ENCODE data around the gene RYR2. TPM values are rescaled to one million over a fixed set of nuclear protein-coding genes. Genes with fewer than 3 reads are reported as not detected.

RYR2 gene
- total and polyA plus RNA-seq, 9 donors = 2.3 to 4.7 (median 3.3) TPM

GRCh38 chr1:237390823-237391222 lies 348.8 kb downstream of the RYR2 start:
- no peaks in the 10 kb centered on the region for H3K9me3 ChIP-seq (replicated peaks; ENCODE audit: control insufficient read depth, low read depth, low read length)
- no peak overlapping the region for H3K27ac ChIP-seq (ENCODE audit: low read length)
- H3K36me3 ChIP-seq (ENCODE audit: control insufficient read depth, insufficient read depth, low read length) = no peaks in the 10 kb centered on the region
- no peaks in the 10 kb centered on the region for H3K4me1 ChIP-seq (ENCODE audit: control insufficient read depth, insufficient read depth, low read length)
- DNase-seq = no peak
- H3K27me3 ChIP-seq (ENCODE audit: control insufficient read depth, insufficient read depth, low read length) = no peaks in the 10 kb centered on the region
- no CpG with 5 or more reads among the region's 3 CpGs for WGBS (ENCODE audit: insufficient coverage)
- H3K4me3 ChIP-seq (ENCODE audit: low read length) = no peak overlapping the region

DNA sequence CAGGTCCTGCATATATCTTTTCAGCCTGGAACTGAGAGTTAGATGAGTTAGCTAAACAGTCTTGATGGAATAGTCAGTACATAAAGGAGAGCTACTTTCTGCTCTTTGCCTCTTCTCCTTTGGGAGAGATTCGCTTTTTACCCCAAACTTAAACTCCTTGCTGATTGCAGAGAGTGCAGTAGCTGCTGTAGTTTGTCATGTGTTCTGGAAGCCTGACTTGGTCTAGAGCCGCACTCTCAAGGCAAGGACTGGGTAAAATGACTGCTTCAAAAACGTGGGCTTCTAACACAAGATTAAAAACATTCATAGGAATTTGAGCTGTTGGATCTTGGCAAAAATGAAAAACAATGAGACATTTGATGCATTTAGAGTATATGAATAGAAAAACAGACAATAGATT lies 351.6 kb downstream of the RYR2 start:
- Histone ChIP-seq H3K27me3 (ENCODE audit: control insufficient read depth, insufficient read depth, low read length) (no peaks in the 10 kb centered on the region), H3K27ac (ENCODE audit: low read length) (no peak overlapping the region), H3K4me1 (ENCODE audit: control insufficient read depth, insufficient read depth, low read length) (no peaks in the 10 kb centered on the region), H3K36me3 (ENCODE audit: control insufficient read depth, insufficient read depth, low read length) (no peaks in the 10 kb centered on the region), H3K9me3 (replicated peaks; ENCODE audit: control insufficient read depth, low read depth, low read length) (peaks cover 3% of the 10 kb centered on the region), H3K4me3 (ENCODE audit: low read length) (no peak overlapping the region)
- no CpG with 5 or more reads among the region's 3 CpGs for WGBS (ENCODE audit: insufficient coverage)
- peak; percentile 17 for DNase-seq

DNA sequence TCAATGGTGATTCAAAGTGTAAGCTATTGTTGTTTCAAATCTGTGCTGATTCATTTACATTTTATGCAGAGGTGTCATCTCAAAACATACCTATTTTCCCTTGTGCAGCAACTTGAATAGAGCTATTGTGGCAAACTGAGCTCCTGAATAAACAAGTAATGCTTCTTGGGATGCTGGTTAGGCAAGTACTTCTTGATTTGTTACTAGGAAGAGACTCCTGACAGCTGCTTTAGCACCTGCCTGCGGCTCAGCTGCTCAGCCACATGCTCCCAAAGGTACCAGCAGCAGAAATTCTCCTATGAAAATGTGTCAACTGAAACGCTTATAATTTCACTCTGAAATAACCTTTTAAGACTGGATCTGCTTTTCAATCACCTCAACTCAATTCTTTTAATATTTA lies 352.3 kb downstream of the RYR2 start:
- Histone ChIP-seq H3K9me3 (replicated peaks; ENCODE audit: control insufficient read depth, low read depth, low read length) (peaks cover 4% of the 10 kb centered on the region), H3K27ac (ENCODE audit: low read length) (no peak overlapping the region)
- no CpG with 5 or more reads among the region's 2 CpGs for WGBS (ENCODE audit: insufficient coverage)

DNA sequence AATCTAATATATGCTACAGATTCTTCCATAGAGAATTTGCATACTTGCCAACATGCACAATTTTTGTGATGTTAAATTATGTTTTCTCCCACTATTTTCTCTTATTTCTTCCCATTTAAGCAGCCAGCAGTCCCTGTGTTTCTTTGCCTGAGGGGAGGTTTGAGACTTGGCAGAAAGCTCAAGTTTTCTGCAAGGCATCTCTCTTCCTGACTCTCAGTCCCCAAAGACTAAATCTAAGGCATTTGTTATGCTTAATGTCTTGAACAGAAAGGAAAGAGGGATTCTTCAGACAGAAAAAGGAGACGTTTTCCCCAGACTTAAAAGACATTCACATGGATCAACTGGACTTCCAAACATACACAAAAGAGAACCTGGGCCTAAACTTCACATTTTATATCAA lies 354.4 kb downstream of the RYR2 start:
- Histone ChIP-seq H3K27me3 (ENCODE audit: control insufficient read depth, insufficient read depth, low read length) (no peaks in the 10 kb centered on the region), H3K4me1 (ENCODE audit: control insufficient read depth, insufficient read depth, low read length) (no peaks in the 10 kb centered on the region), H3K9me3 (replicated peaks; ENCODE audit: control insufficient read depth, low read depth, low read length) (peaks cover 11% of the 10 kb centered on the region), H3K4me3 (ENCODE audit: low read length) (no peak overlapping the region), H3K36me3 (ENCODE audit: control insufficient read depth, insufficient read depth, low read length) (no peaks in the 10 kb centered on the region), H3K27ac (ENCODE audit: low read length) (no peak overlapping the region)
- DNase-seq = peak; percentile 89
- WGBS (ENCODE audit: insufficient coverage) = no CpG with 5 or more reads among the region's 1 CpG

More for the DNA sequence above, 352.3 kb downstream of the RYR2 start:
- no peak overlapping the region for H3K4me3 ChIP-seq (ENCODE audit: low read length)
- no peaks in the 10 kb centered on the region for H3K4me1 ChIP-seq (ENCODE audit: control insufficient read depth, insufficient read depth, low read length)
- no peaks in the 10 kb centered on the region for H3K36me3 ChIP-seq (ENCODE audit: control insufficient read depth, insufficient read depth, low read length)
- DNase-seq = peak; percentile 22
- no peaks in the 10 kb centered on the region for H3K27me3 ChIP-seq (ENCODE audit: control insufficient read depth, insufficient read depth, low read length)

- no peak overlapping the region for H3K4me3 ChIP-seq (ENCODE audit: low read length)
- H3K27ac ChIP-seq (ENCODE audit: low read length) = no peak overlapping the region
- WGBS (ENCODE audit: insufficient coverage) = 100% methylated on average over 3 of the region's 4 CpGs
- peaks cover 11% of the 10 kb centered on the region for H3K9me3 ChIP-seq (replicated peaks; ENCODE audit: control insufficient read depth, low read depth, low read length)
- H3K27me3 ChIP-seq (ENCODE audit: control insufficient read depth, insufficient read depth, low read length) = no peaks in the 10 kb centered on the region
- H3K4me1 ChIP-seq (ENCODE audit: control insufficient read depth, insufficient read depth, low read length) = no peaks in the 10 kb centered on the region
- H3K36me3 ChIP-seq (ENCODE audit: control insufficient read depth, insufficient read depth, low read length) = no peaks in the 10 kb centered on the region
- no peak for DNase-seq
These were observed 356.8 kb downstream of the RYR2 start for GRCh38 chr1:237398751-237399150.

DNA sequence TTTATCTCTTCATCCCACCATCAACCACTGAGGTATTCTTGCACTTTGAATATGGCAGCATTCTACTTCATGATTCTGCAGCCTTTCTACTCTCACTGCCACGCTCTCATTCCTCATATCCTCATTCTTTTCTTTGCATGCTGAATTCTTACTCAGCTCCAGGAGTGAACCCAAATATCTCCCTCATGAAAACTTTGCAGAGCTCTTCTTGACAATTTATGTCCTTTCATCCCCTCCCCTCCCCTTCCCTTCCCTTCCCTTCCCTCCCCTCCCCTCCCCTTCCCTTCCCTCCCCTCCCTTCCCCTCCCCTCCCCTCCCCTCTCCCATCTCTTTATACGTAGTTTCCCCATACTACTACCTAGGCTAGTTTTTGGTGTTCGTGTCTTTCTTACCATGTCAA lies 363.9 kb downstream of the RYR2 start:
- H3K27ac ChIP-seq (ENCODE audit: low read length) = no peak overlapping the region
- DNase-seq = no peak
- no peaks in the 10 kb centered on the region for H3K9me3 ChIP-seq (replicated peaks; ENCODE audit: control insufficient read depth, low read depth, low read length)
- WGBS (ENCODE audit: insufficient coverage) = 90% methylated on average over 1 of the region's 3 CpGs
- H3K4me1 ChIP-seq (ENCODE audit: control insufficient read depth, insufficient read depth, low read length) = no peaks in the 10 kb centered on the region
- no peaks in the 10 kb centered on the region for H3K27me3 ChIP-seq (ENCODE audit: control insufficient read depth, insufficient read depth, low read length)
- H3K36me3 ChIP-seq (ENCODE audit: control insufficient read depth, insufficient read depth, low read length) = no peaks in the 10 kb centered on the region
- H3K4me3 ChIP-seq (ENCODE audit: low read length) = no peak overlapping the region

DNA sequence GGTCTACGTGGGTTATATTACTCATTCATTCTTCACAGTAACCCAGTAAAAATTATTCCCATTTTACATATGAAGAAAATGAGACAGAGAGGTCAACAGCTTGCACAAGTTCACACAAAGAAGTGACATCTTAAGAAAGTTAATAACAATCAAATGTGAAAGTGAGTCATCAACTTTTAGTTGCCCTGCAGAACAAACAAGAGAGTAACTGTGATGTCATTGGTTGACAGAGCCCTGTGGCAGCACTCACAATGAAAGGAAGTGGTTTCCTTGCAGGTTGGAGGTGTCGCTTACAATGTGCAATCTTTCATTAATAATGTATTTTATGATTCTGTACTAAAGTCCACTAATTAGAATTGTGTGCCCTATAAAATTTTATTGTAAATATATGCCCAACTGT lies 369.6 kb downstream of the RYR2 start:
- Histone ChIP-seq H3K36me3 (ENCODE audit: control insufficient read depth, insufficient read depth, low read length) (no peaks in the 10 kb centered on the region), H3K4me3 (ENCODE audit: low read length) (no peak overlapping the region)
- no CpG with 5 or more reads among the region's 2 CpGs for WGBS (ENCODE audit: insufficient coverage)

GRCh38 chr1:237416924-237417655 lies 375.1 kb downstream of the RYR2 start:
- Histone ChIP-seq H3K4me3 (ENCODE audit: low read length) (no peak overlapping the region), H3K27ac (ENCODE audit: low read length) (no peak overlapping the region), H3K4me1 (ENCODE audit: control insufficient read depth, insufficient read depth, low read length) (no peaks in the 10 kb centered on the region), H3K9me3 (replicated peaks; ENCODE audit: control insufficient read depth, low read depth, low read length) (no peaks in the 10 kb centered on the region), H3K27me3 (ENCODE audit: control insufficient read depth, insufficient read depth, low read length) (no peaks in the 10 kb centered on the region), H3K36me3 (ENCODE audit: control insufficient read depth, insufficient read depth, low read length) (no peaks in the 10 kb centered on the region)
- WGBS (ENCODE audit: insufficient coverage) = 86% methylated on average over 4 of the region's 10 CpGs
- DNase-seq = peak; percentile 68

More for the DNA sequence above, 369.6 kb downstream of the RYR2 start:
- no peak overlapping the region for H3K27ac ChIP-seq (ENCODE audit: low read length)
- no peaks in the 10 kb centered on the region for H3K4me1 ChIP-seq (ENCODE audit: control insufficient read depth, insufficient read depth, low read length)
- no peaks in the 10 kb centered on the region for H3K9me3 ChIP-seq (replicated peaks; ENCODE audit: control insufficient read depth, low read depth, low read length)
- no peak for DNase-seq
- H3K27me3 ChIP-seq (ENCODE audit: control insufficient read depth, insufficient read depth, low read length) = no peaks in the 10 kb centered on the region

GRCh38 chr1:237428809-237429208 lies 386.8 kb downstream of the RYR2 start:
- no peaks in the 10 kb centered on the region for H3K36me3 ChIP-seq (ENCODE audit: control insufficient read depth, insufficient read depth, low read length)
- no peaks in the 10 kb centered on the region for H3K27me3 ChIP-seq (ENCODE audit: control insufficient read depth, insufficient read depth, low read length)
- no peak overlapping the region for H3K27ac ChIP-seq (ENCODE audit: low read length)
- DNase-seq = no peak
- H3K4me1 ChIP-seq (ENCODE audit: control insufficient read depth, insufficient read depth, low read length) = no peaks in the 10 kb centered on the region
- 63% methylated on average over 1 of the region's 4 CpGs for WGBS (ENCODE audit: insufficient coverage)
- H3K4me3 ChIP-seq (ENCODE audit: low read length) = no peak overlapping the region
- no peaks in the 10 kb centered on the region for H3K9me3 ChIP-seq (replicated peaks; ENCODE audit: control insufficient read depth, low read depth, low read length)

GRCh38 chr1:237429252-237429651 lies 387.3 kb downstream of the RYR2 start:
- H3K27me3 ChIP-seq (ENCODE audit: control insufficient read depth, insufficient read depth, low read length) = no peaks in the 10 kb centered on the region
- no peaks in the 10 kb centered on the region for H3K9me3 ChIP-seq (replicated peaks; ENCODE audit: control insufficient read depth, low read depth, low read length)
- no peaks in the 10 kb centered on the region for H3K36me3 ChIP-seq (ENCODE audit: control insufficient read depth, insufficient read depth, low read length)
- H3K4me1 ChIP-seq (ENCODE audit: control insufficient read depth, insufficient read depth, low read length) = no peaks in the 10 kb centered on the region
- H3K27ac ChIP-seq (ENCODE audit: low read length) = no peak overlapping the region
- no peak overlapping the region for H3K4me3 ChIP-seq (ENCODE audit: low read length)
- WGBS (ENCODE audit: insufficient coverage) = 89% methylated on average over 2 of the region's 3 CpGs
- no peak for DNase-seq

DNA sequence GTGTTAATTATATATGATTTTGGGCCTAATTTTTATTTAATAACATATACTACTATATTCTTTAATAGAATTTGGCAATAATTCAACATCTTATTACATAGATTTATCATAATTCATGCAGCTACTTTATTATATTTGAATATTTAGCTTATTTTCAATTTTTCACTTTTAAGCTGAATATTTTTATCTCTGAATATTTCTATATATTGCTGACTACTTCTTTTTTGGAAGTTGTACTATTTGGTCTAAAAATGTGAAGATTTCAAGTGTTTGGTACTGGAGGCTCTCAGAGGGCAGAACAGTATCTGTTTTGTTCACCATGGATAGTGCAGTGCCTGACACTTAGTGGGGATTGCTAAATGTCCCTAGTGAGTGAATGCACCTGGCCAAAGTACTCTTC lies 389.5 kb downstream of the RYR2 start:
- no peaks in the 10 kb centered on the region for H3K4me1 ChIP-seq (ENCODE audit: control insufficient read depth, insufficient read depth, low read length)
- H3K4me3 ChIP-seq (ENCODE audit: low read length) = no peak overlapping the region
- H3K27ac ChIP-seq (ENCODE audit: low read length) = no peak overlapping the region
- H3K9me3 ChIP-seq (replicated peaks; ENCODE audit: control insufficient read depth, low read depth, low read length) = no peaks in the 10 kb centered on the region
- H3K27me3 ChIP-seq (ENCODE audit: control insufficient read depth, insufficient read depth, low read length) = no peaks in the 10 kb centered on the region
- no peak for DNase-seq
- no peaks in the 10 kb centered on the region for H3K36me3 ChIP-seq (ENCODE audit: control insufficient read depth, insufficient read depth, low read length)
